Activated CD8-positive, alpha-beta memory T cell treated with anti-CD3 and anti-CD28 coated beads for 24 hours (primary cell): Measurements from ENCODE around the gene CCDC28B.
"Not testable (repeated sequence)": the region's sequence is repeated elsewhere in the genome, so short reads cannot be mapped to it uniquely, and the experiment has no call there.

ENCODE experiments used
- DNase-seq: peaks from one replicate; pipeline ENCODE4 v3.0.0-alpha.2; 2020

The CCDC28B gene

GRCh38 chr1:32200226-32201010 lies at the start of gene CCDC28B:
CCDC28B (plus strand) TSS chr1:32200595; CDS start chr1:32201936, 1,341 bp downstream.
- peak; percentile 85 for DNase-seq

- no peak for DNase-seq
Observed at GRCh38 chr1:32150847-32151246, 49.5 kb upstream of the CCDC28B start.

- no peak for DNase-seq
Observed at GRCh38 chr1:32151319-32151787, 49.0 kb upstream of the CCDC28B start.

- DNase-seq, result no peak
Observed at GRCh38 chr1:32159189-32159588, 41.2 kb upstream of the CCDC28B start.

GRCh38 chr1:32163405-32163804 lies 37.0 kb upstream of the CCDC28B start:
- DNase-seq, result no peak

GRCh38 chr1:32165633-32166032 lies 34.8 kb upstream of the CCDC28B start:
- not testable (repeated sequence) for DNase-seq

- no peak for DNase-seq
Observed at GRCh38 chr1:32170991-32171390, 29.4 kb upstream of the CCDC28B start.

GRCh38 chr1:32172621-32173245 lies 27.7 kb upstream of the CCDC28B start:
- DNase-seq, result no peak

- no peak for DNase-seq
Observed at GRCh38 chr1:32178380-32179192, 21.8 kb upstream of the CCDC28B start.

- no peak for DNase-seq
Observed at GRCh38 chr1:32179193-32179442, 21.3 kb upstream of the CCDC28B start.

GRCh38 chr1:32179443-32180185 lies 20.8 kb upstream of the CCDC28B start, which contains the start of gene TXLNA:
TXLNA (plus strand) TSS chr1:32179675; CDS start chr1:32180346, 671 bp downstream.
- peak; percentile 96 for DNase-seq

GRCh38 chr1:32180186-32181060 lies 20.0 kb upstream of the CCDC28B start:
- DNase-seq, result peak; percentile 75

GRCh38 chr1:32181065-32181464 lies 19.3 kb upstream of the CCDC28B start:
- no peak for DNase-seq

GRCh38 chr1:32181563-32181962 lies 18.8 kb upstream of the CCDC28B start:
- no peak for DNase-seq

- no peak for DNase-seq
Observed at GRCh38 chr1:32182060-32182459, 18.3 kb upstream of the CCDC28B start.

GRCh38 chr1:32184650-32185049 lies 15.7 kb upstream of the CCDC28B start:
- no peak for DNase-seq

- no peak for DNase-seq
Observed at GRCh38 chr1:32186077-32186476, 14.3 kb upstream of the CCDC28B start.

- no peak for DNase-seq
Observed at GRCh38 chr1:32186491-32186890, 13.9 kb upstream of the CCDC28B start.

GRCh38 chr1:32187850-32188249 lies 12.5 kb upstream of the CCDC28B start:
- no peak for DNase-seq

- no peak for DNase-seq
Observed at GRCh38 chr1:32192220-32192948, 8.0 kb upstream of the CCDC28B start.

GRCh38 chr1:32194984-32195383 lies 5.4 kb upstream of the CCDC28B start:
- no peak for DNase-seq
